ENCODE results near the gene MEIS1.

The MEIS1 gene

DNA sequence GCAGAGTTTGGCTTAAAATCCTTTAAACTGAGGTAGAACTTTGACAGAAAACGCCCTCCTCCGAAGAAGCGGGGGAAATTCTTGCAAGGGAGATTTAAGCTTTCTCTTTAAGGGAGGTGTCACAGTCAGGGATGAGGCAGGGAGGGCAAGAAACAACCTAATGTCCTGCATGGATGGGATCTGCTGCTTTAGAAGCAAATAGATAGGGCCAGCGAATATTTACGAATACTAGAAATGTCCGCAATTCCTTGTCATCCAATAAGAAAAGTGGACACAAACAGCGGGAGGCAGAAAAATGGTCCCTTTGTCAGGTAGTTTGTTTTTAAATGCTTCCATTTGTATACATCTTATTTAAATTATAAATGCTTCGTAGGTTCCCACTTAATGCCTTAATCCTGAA, 12.0 kb downstream of the MEIS1 start:
- peaks cover 2% of the 10 kb centered on the region for H3K79me1 ChIP-seq (ENCODE audit: low read depth, low read length)
- no peak overlapping the region for H3K14ac ChIP-seq (ENCODE audit: low read length)
- H3K4me2 ChIP-seq (ENCODE audit: insufficient read depth, low read length, poor library complexity, severe bottlenecking): peak overlapping the region; percentile 73
- no peaks in the 10 kb centered on the region for H3K9me3 ChIP-seq (replicated peaks in 1 of 2; ENCODE audit: control insufficient read depth in 2 of 2, insufficient read depth in 1 of 2, low read depth in 1 of 2, low read length in 2 of 2)
- H3K4me1 ChIP-seq (ENCODE audit: control insufficient read depth in 2 of 2, insufficient read depth in 1 of 2, low read depth in 1 of 2, low read length in 2 of 2): peaks cover 1 to 26% of the 10 kb centered on the region in 2 donors
- WGBS, 2 donors (ENCODE audit: extremely low coverage in 2 of 2, insufficient read length in 2 of 2, insufficient replicate concordance in 1 of 2): no CpG with 5 or more reads among the region's 8 CpGs
- no peak overlapping the region for H2BK15ac ChIP-seq (ENCODE audit: low read length)
- no peak overlapping the region for H3K23ac ChIP-seq (ENCODE audit: low read depth, low read length, poor library complexity)
- H3K36me3 ChIP-seq (replicated peaks in 1 of 2; ENCODE audit: control insufficient read depth in 2 of 2, insufficient read depth in 2 of 2, low read length in 2 of 2): peaks cover 0 to 89% of the 10 kb centered on the region in 2 donors
- no peak overlapping the region for H3K27ac ChIP-seq (replicated peaks; ENCODE audit: low read length)
- DNase-seq (ENCODE audit: low spot score): no peak
- H4K8ac ChIP-seq (ENCODE audit: low read depth, low read length): no peak overlapping the region
- no peak overlapping the region for H2BK120ac ChIP-seq (ENCODE audit: low read depth, low read length)
- no peak overlapping the region for H3K9ac ChIP-seq (ENCODE audit: low read depth, low read length, poor library complexity)
- no peak overlapping the region for H2AFZ ChIP-seq (ENCODE audit: low read length)
- no peak overlapping the region for H2BK5ac ChIP-seq (ENCODE audit: low read length)
- H3K27me3 ChIP-seq (ENCODE audit: control insufficient read depth in 3 of 3, insufficient read depth in 3 of 3, low read depth in 1 of 3, low read length in 3 of 3): peaks cover 0 to 37% (median 3%) of the 10 kb centered on the region in 3 experiments
- H3K4me3 ChIP-seq (ENCODE audit: low read length in 2 of 2): no peak overlapping the region
- no peak overlapping the region for H4K91ac ChIP-seq (ENCODE audit: low read depth, low read length, poor library complexity)
- H2AK5ac ChIP-seq (ENCODE audit: low read depth, low read length): no peak overlapping the region
- no peak overlapping the region for H3K18ac ChIP-seq (ENCODE audit: low read length)
- H3K4ac ChIP-seq (ENCODE audit: low read length): no peak overlapping the region
- no peak overlapping the region for H2BK12ac ChIP-seq (ENCODE audit: low read length)

DNA sequence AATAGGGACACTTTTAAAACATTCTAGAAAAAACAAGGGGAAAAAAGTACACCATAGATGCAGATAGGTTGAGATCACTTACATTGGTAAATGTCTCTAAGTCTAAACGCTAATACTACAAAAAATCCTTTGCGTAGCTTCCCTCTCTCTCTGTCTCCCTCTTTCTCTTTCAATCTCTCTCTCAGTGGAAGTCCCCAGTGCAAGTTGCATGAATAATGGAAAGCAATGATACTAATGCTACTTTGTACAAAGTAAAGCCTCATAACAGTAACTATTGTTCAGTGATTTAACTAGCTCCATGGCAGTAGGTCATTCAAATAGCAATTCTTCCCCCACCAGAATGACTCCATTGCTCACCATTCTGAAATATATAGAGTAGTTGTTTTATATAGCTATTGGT, 12.8 kb downstream of the MEIS1 start:
- Histone ChIP-seq H2AK5ac (ENCODE audit: low read depth, low read length) (no peak overlapping the region), H3K4ac (ENCODE audit: low read length) (no peak overlapping the region), H3K4me2 (ENCODE audit: insufficient read depth, low read length, poor library complexity, severe bottlenecking) (peak overlapping the region; percentile 14), H3K23ac (ENCODE audit: low read depth, low read length, poor library complexity) (no peak overlapping the region), H2BK5ac (ENCODE audit: low read length) (no peak overlapping the region), H3K18ac (ENCODE audit: low read length) (no peak overlapping the region), H3K9me3 (replicated peaks in 1 of 2; ENCODE audit: control insufficient read depth in 2 of 2, insufficient read depth in 1 of 2, low read depth in 1 of 2, low read length in 2 of 2) (no peaks in the 10 kb centered on the region), H3K4me3 (ENCODE audit: low read length in 2 of 2) (no peak overlapping the region), H2AFZ (ENCODE audit: low read length) (no peak overlapping the region), H4K91ac (ENCODE audit: low read depth, low read length, poor library complexity) (no peak overlapping the region), H3K9ac (ENCODE audit: low read depth, low read length, poor library complexity) (no peak overlapping the region), H4K8ac (ENCODE audit: low read depth, low read length) (no peak overlapping the region), H3K79me1 (ENCODE audit: low read depth, low read length) (peaks cover 2% of the 10 kb centered on the region), H2BK15ac (ENCODE audit: low read length) (no peak overlapping the region), H3K36me3 (replicated peaks in 1 of 2; ENCODE audit: control insufficient read depth in 2 of 2, insufficient read depth in 2 of 2, low read length in 2 of 2) (peaks cover 0 to 81% of the 10 kb centered on the region in 2 donors), H3K27me3 (ENCODE audit: control insufficient read depth in 3 of 3, insufficient read depth in 3 of 3, low read depth in 1 of 3, low read length in 3 of 3) (peaks cover 0 to 33% (median 3%) of the 10 kb centered on the region in 3 experiments), H2BK12ac (ENCODE audit: low read length) (no peak overlapping the region), H3K27ac (replicated peaks; ENCODE audit: low read length) (no peak overlapping the region), H3K4me1 (ENCODE audit: control insufficient read depth in 2 of 2, insufficient read depth in 1 of 2, low read depth in 1 of 2, low read length in 2 of 2) (peaks cover 0 to 26% of the 10 kb centered on the region in 2 donors), H2BK120ac (ENCODE audit: low read depth, low read length) (no peak overlapping the region), H3K14ac (ENCODE audit: low read length) (no peak overlapping the region)
- no CpG with 5 or more reads among the region's 2 CpGs for WGBS, 2 donors (ENCODE audit: extremely low coverage in 2 of 2, insufficient read length in 2 of 2, insufficient replicate concordance in 1 of 2)
- DNase-seq (ENCODE audit: low spot score): no peak

DNA sequence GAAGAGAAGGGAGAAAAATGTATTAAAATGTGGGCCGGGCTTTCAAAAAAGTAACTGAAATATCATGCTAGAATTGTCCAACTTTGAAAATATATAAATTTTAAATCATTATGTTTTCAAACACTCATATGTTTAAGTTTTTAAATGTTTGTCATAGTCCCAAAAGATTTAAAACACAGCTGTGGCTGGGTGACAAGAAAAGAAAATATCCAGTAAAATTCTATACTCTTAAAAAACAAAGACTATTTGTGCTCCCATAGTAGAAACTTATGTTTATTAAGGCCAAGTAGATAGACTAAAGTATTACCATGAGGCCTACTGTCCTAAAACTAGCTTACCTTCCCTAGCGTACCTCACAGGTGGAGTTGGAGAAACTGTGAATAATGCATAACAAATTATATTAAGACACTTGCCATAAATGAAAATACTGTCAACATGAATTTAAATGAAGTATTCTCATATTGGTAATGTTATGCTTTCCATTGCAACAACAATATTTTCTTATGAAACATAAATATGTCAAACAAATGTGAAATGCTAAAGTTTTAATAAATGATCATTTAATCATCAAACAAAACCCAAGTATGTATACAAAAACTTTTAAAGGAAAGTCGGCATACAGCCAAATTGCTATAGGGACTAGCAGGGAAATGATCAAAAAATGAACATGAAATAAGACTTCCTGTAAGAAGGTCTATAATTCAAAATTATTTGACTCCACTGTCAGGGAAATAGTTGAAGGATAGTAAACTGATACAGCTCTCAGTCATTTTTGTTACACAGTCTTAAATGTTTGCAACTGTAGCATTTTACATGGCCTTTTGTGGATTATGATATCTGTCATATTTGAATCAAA, 13.4 kb downstream of the MEIS1 start:
- no CpG with 5 or more reads among the region's 3 CpGs for WGBS, 2 donors (ENCODE audit: extremely low coverage in 2 of 2, insufficient read length in 2 of 2, insufficient replicate concordance in 1 of 2)
- H2BK120ac ChIP-seq (ENCODE audit: low read depth, low read length): no peak overlapping the region

DNA sequence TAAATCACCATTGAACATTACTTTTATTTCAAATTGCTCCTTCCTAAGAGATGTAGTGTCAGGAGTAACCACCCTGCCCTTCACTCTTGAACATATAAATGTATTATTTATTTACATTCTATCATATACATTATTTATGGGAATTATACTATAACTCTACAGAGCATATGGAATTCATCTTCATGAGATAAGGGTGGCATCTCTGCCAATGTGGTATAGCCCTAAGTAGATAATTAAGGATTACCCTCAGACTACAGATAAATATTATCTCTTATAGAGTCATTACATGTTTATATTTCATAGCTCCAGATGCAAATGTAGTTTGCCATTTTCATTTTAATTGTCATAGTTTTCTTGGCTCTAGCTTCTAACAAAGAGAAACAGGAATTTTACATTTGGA, 17.3 kb downstream of the MEIS1 start:
- H2BK15ac ChIP-seq (ENCODE audit: low read length): no peak overlapping the region
- no peak overlapping the region for H2AFZ ChIP-seq (ENCODE audit: low read length)
- H3K27me3 ChIP-seq (ENCODE audit: control insufficient read depth in 3 of 3, insufficient read depth in 3 of 3, low read depth in 1 of 3, low read length in 3 of 3): no peaks in the 10 kb centered on the region
- peaks cover 0 to 1% of the 10 kb centered on the region in 2 donors for H3K4me1 ChIP-seq (ENCODE audit: control insufficient read depth in 2 of 2, insufficient read depth in 1 of 2, low read depth in 1 of 2, low read length in 2 of 2)
- H3K9me3 ChIP-seq (replicated peaks in 1 of 2; ENCODE audit: control insufficient read depth in 2 of 2, insufficient read depth in 1 of 2, low read depth in 1 of 2, low read length in 2 of 2): no peaks in the 10 kb centered on the region
- no peak overlapping the region for H3K23ac ChIP-seq (ENCODE audit: low read depth, low read length, poor library complexity)
- no peak overlapping the region for H2BK5ac ChIP-seq (ENCODE audit: low read length)
- no peak overlapping the region for H3K4me3 ChIP-seq (ENCODE audit: low read length in 2 of 2)
- no peak overlapping the region for H3K18ac ChIP-seq (ENCODE audit: low read length)
- no peak overlapping the region for H3K27ac ChIP-seq (replicated peaks; ENCODE audit: low read length)
- no peak overlapping the region for H3K4me2 ChIP-seq (ENCODE audit: insufficient read depth, low read length, poor library complexity, severe bottlenecking)
- no peak overlapping the region for H3K9ac ChIP-seq (ENCODE audit: low read depth, low read length, poor library complexity)
- no peak overlapping the region for H3K4ac ChIP-seq (ENCODE audit: low read length)
- no peak overlapping the region for H2BK120ac ChIP-seq (ENCODE audit: low read depth, low read length)
- peaks cover 0 to 72% of the 10 kb centered on the region in 2 donors for H3K36me3 ChIP-seq (replicated peaks in 1 of 2; ENCODE audit: control insufficient read depth in 2 of 2, insufficient read depth in 2 of 2, low read length in 2 of 2)
- no peak overlapping the region for H4K91ac ChIP-seq (ENCODE audit: low read depth, low read length, poor library complexity)
- H3K14ac ChIP-seq (ENCODE audit: low read length): no peak overlapping the region
- no peaks in the 10 kb centered on the region for H3K79me1 ChIP-seq (ENCODE audit: low read depth, low read length)
- no peak overlapping the region for H4K8ac ChIP-seq (ENCODE audit: low read depth, low read length)
- H2BK12ac ChIP-seq (ENCODE audit: low read length): no peak overlapping the region
- DNase-seq (ENCODE audit: low spot score): no peak
- H2AK5ac ChIP-seq (ENCODE audit: low read depth, low read length): no peak overlapping the region

More for the DNA sequence above, 13.4 kb downstream of the MEIS1 start:
- H3K4me1 ChIP-seq (ENCODE audit: control insufficient read depth in 2 of 2, insufficient read depth in 1 of 2, low read depth in 1 of 2, low read length in 2 of 2): peaks cover 0 to 26% of the 10 kb centered on the region in 2 donors
- no peak overlapping the region for H3K14ac ChIP-seq (ENCODE audit: low read length)
- no peaks in the 10 kb centered on the region for H3K9me3 ChIP-seq (replicated peaks in 1 of 2; ENCODE audit: control insufficient read depth in 2 of 2, insufficient read depth in 1 of 2, low read depth in 1 of 2, low read length in 2 of 2)
- no peak overlapping the region for H4K8ac ChIP-seq (ENCODE audit: low read depth, low read length)
- no peak overlapping the region for H2BK5ac ChIP-seq (ENCODE audit: low read length)
- H3K18ac ChIP-seq (ENCODE audit: low read length): no peak overlapping the region
- H2BK12ac ChIP-seq (ENCODE audit: low read length): no peak overlapping the region
- no peak overlapping the region for H3K4me3 ChIP-seq (ENCODE audit: low read length in 2 of 2)
- no peak overlapping the region for H3K27ac ChIP-seq (replicated peaks; ENCODE audit: low read length)
- no peak overlapping the region for H3K23ac ChIP-seq (ENCODE audit: low read depth, low read length, poor library complexity)
- H3K36me3 ChIP-seq (replicated peaks in 1 of 2; ENCODE audit: control insufficient read depth in 2 of 2, insufficient read depth in 2 of 2, low read length in 2 of 2): peaks cover 0 to 74% of the 10 kb centered on the region in 2 donors
- no peak overlapping the region for H2AK5ac ChIP-seq (ENCODE audit: low read depth, low read length)
- no peak overlapping the region for H3K9ac ChIP-seq (ENCODE audit: low read depth, low read length, poor library complexity)
- H3K4ac ChIP-seq (ENCODE audit: low read length): no peak overlapping the region
- H3K4me2 ChIP-seq (ENCODE audit: insufficient read depth, low read length, poor library complexity, severe bottlenecking): no peak overlapping the region
- peaks cover 2% of the 10 kb centered on the region for H3K79me1 ChIP-seq (ENCODE audit: low read depth, low read length)
- H2AFZ ChIP-seq (ENCODE audit: low read length): no peak overlapping the region
- H3K27me3 ChIP-seq (ENCODE audit: control insufficient read depth in 3 of 3, insufficient read depth in 3 of 3, low read depth in 1 of 3, low read length in 3 of 3): peaks cover 0 to 26% (median 3%) of the 10 kb centered on the region in 3 experiments
- H2BK15ac ChIP-seq (ENCODE audit: low read length): no peak overlapping the region
- DNase-seq (ENCODE audit: low spot score): no peak
- H4K91ac ChIP-seq (ENCODE audit: low read depth, low read length, poor library complexity): no peak overlapping the region

Data from neuronal stem cell (in vitro differentiated cells).